Ramos (cell line): Measurements from ENCODE around the gene MC1R.
"Not testable (repeated sequence)": the region's sequence is repeated elsewhere in the genome, so short reads cannot be mapped to it uniquely, and the experiment has no call there.

Source experiments
- in situ Hi-C: fragments of 300-500 bp; cut with MboI; formaldehyde crosslinking; loops from one replicate; pipeline ENCODE4 v1.14.3; 2022; ENCODE audit warnings: low sequenced_read_pairs; ENCODE audit not compliant: unreplicated experiment

MC1R gene

GRCh38 chr16:89931305-89931896, 12.7 kb downstream of the MC1R start:
- in situ Hi-C loops: no loop called here

GRCh38 chr16:89931964-89932363, 13.3 kb downstream of the MC1R start:
- in situ Hi-C loops: no loop called here

- in situ Hi-C loops: not testable (repeated sequence)
These were observed 15.4 kb downstream of the MC1R start for GRCh38 chr16:89934019-89934418.

GRCh38 chr16:89934611-89935553, 16.2 kb downstream of the MC1R start:
- in situ Hi-C loops: no loop called here

- in situ Hi-C loops: not testable (repeated sequence)
These were observed 17.0 kb downstream of the MC1R start for GRCh38 chr16:89935620-89936019.

- in situ Hi-C loops: no loop called here
These were observed 17.4 kb downstream of the MC1R start for GRCh38 chr16:89936034-89936433.

GRCh38 chr16:89936508-89936907, 17.8 kb downstream of the MC1R start:
- in situ Hi-C loops: no loop called here

- in situ Hi-C loops: no loop called here
These were observed 18.3 kb downstream of the MC1R start for GRCh38 chr16:89936981-89937380.

- in situ Hi-C loops: no loop called here
These were observed 19.7 kb downstream of the MC1R start for GRCh38 chr16:89938175-89938885.

GRCh38 chr16:89944773-89945172, 26.1 kb downstream of the MC1R start:
- in situ Hi-C loops: no loop called here

GRCh38 chr16:89945654-89946053, 27.0 kb downstream of the MC1R start:
- in situ Hi-C loops: no loop called here

- in situ Hi-C loops: no loop called here
These were observed 27.9 kb downstream of the MC1R start for GRCh38 chr16:89946515-89946914.

- in situ Hi-C loops: no loop called here
These were observed 30.6 kb downstream of the MC1R start for GRCh38 chr16:89949121-89949742.

- in situ Hi-C loops: no loop called here
These were observed 31.1 kb downstream of the MC1R start for GRCh38 chr16:89949756-89950155.

GRCh38 chr16:89951509-89951908, 32.8 kb downstream of the MC1R start:
- in situ Hi-C loops: no loop called here

- in situ Hi-C loops: no loop called here
These were observed 33.4 kb downstream of the MC1R start for GRCh38 chr16:89952049-89952448.

- in situ Hi-C loops: no loop called here
These were observed 33.9 kb downstream of the MC1R start for GRCh38 chr16:89952551-89952950.

GRCh38 chr16:89953671-89954406, 35.2 kb downstream of the MC1R start:
- in situ Hi-C loops: no loop called here

- in situ Hi-C loops: no loop called here
These were observed 35.8 kb downstream of the MC1R start for GRCh38 chr16:89954462-89954861.
